ENCODE data around the gene DNAJA2. TPM values are rescaled to one million over a fixed set of nuclear protein-coding genes. Genes with fewer than 3 reads are reported as not detected.
A peak's percentile ranks its signal among the peaks of the same experiment; 100 is the strongest.

The DNAJA2 gene
- total RNA-seq, 2 donors from 2014 or later: 65.1 to 68.2 TPM

DNA sequence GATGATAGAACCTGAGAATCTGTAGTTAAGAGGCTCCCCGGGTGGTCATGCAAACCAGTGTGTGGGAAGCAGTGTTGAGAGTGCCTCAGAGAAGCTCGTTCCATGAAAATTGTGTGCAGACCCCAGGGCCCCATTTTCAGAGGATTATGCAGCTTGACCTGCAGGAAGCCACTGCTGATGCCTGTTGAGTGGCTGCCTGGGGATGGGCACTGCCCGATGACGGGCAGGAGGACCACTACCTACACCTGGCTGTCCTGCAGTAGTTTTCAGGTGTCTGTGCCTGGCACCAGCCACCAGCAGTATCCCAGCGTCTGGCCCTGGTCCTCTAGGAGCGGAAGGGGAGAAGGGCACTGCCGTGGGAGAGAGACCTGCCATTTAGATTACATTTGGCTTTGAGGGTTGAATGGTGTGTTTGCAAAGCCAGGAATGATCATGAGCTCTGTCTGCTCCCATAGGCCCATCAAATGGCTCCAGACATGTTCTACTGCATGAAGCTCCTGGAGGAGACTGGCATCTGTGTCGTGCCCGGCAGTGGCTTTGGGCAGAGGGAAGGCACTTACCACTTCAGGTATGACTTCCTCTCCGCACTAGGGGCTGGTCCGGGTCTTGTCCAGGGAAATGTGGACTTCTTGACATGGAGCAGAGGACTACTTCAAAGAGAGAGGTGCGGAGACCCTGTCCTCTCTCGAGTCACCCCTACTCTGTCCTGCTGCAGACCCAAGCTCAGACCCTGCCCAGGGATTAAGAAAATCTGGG, 46.8 kb downstream of the DNAJA2 start:
- peaks cover 77% of the 10 kb centered on the region for H3K36me3 ChIP-seq (ENCODE audit: control insufficient read depth, insufficient read depth, low read length)
- no peaks in the 10 kb centered on the region for H3K4me1 Mint-ChIP-seq
- WGBS, 2 experiments (ENCODE audit: insufficient coverage in 1 of 2, insufficient read length in 1 of 2): 93 to 96% methylated on average over 12 to 13 of the region's 13 CpGs
- H3K27me3 ChIP-seq (ENCODE audit: control insufficient read depth, insufficient read depth, low read length, poor library complexity, severe bottlenecking): no peaks in the 10 kb centered on the region
- H3K4me3 ChIP-seq (ENCODE audit: low read length): no peak overlapping the region
- H3K9me3 ChIP-seq (ENCODE audit: control insufficient read depth, low read length): no peaks in the 10 kb centered on the region
- H3K27ac ChIP-seq (ENCODE audit: low read depth, low read length): no peak overlapping the region
- peaks cover 64% of the 10 kb centered on the region for H3K36me3 Mint-ChIP-seq (ENCODE audit: low read depth)
- no peaks in the 10 kb centered on the region for H3K4me1 ChIP-seq (ENCODE audit: control insufficient read depth, insufficient read depth, low read length)
- no peak overlapping the region for H3K4me3 Mint-ChIP-seq
- TF ChIP-seq, protein P1, sequence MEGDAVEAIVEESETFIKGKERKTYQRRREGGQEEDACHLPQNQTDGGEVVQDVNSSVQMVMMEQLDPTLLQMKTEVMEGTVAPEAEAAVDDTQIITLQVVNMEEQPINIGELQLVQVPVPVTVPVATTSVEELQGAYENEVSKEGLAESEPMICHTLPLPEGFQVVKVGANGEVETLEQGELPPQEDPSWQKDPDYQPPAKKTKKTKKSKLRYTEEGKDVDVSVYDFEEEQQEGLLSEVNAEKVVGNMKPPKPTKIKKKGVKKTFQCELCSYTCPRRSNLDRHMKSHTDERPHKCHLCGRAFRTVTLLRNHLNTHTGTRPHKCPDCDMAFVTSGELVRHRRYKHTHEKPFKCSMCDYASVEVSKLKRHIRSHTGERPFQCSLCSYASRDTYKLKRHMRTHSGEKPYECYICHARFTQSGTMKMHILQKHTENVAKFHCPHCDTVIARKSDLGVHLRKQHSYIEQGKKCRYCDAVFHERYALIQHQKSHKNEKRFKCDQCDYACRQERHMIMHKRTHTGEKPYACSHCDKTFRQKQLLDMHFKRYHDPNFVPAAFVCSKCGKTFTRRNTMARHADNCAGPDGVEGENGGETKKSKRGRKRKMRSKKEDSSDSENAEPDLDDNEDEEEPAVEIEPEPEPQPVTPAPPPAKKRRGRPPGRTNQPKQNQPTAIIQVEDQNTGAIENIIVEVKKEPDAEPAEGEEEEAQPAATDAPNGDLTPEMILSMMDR (conservative IDR thresholded peaks at IDR 0.05): no peak
- no peaks in the 10 kb centered on the region for H3K9me3 Mint-ChIP-seq
- DNase-seq: peak; percentile 59
- no peaks in the 10 kb centered on the region for H3K27me3 Mint-ChIP-seq (ENCODE audit: insufficient read depth)
- no peak overlapping the region for H3K27ac Mint-ChIP-seq
- H3K9ac ChIP-seq (ENCODE audit: extremely low read depth, low read length, poor library complexity, severe bottlenecking): no peak overlapping the region

DNA sequence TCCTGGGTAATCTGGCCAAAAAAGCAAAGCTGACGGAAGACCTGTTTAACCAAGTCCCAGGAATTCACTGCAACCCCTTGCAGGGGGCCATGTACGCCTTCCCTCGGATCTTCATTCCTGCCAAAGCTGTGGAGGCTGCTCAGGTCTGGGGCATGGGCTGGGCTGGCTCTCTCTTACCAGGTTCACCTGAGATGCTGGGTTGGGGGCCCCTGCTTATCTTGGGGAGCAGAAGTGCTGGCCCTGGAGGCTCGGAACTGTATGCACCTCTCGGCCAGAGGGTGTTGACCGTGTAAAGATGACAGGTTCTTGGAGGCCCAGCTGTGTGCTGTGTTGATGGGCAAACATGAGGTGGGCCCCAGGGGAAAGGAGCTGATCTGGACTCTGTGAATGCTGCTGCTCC, 49.1 kb downstream of the DNAJA2 start:
- H3K4me3 ChIP-seq (ENCODE audit: low read length): no peak overlapping the region
- 92 to 100% methylated on average over 2 to 6 of the region's 6 CpGs for WGBS, 2 experiments (ENCODE audit: insufficient coverage in 1 of 2, insufficient read length in 1 of 2)
- Mint-ChIP-seq H3K36me3 (ENCODE audit: low read depth) (peaks cover 70% of the 10 kb centered on the region), H3K27me3 (ENCODE audit: insufficient read depth) (no peaks in the 10 kb centered on the region), H3K4me1 (no peaks in the 10 kb centered on the region), H3K27ac (no peak overlapping the region), H3K4me3 (no peak overlapping the region), H3K9me3 (no peaks in the 10 kb centered on the region)
- H3K4me1 ChIP-seq (ENCODE audit: control insufficient read depth, insufficient read depth, low read length): no peaks in the 10 kb centered on the region
- TF ChIP-seq, protein P1 (conservative IDR thresholded peaks at IDR 0.05): no peak
- H3K9ac ChIP-seq (ENCODE audit: extremely low read depth, low read length, poor library complexity, severe bottlenecking): no peak overlapping the region
- H3K9me3 ChIP-seq (ENCODE audit: control insufficient read depth, low read length): no peaks in the 10 kb centered on the region
- no peak overlapping the region for H3K27ac ChIP-seq (ENCODE audit: low read depth, low read length)
- peaks cover 78% of the 10 kb centered on the region for H3K36me3 ChIP-seq (ENCODE audit: control insufficient read depth, insufficient read depth, low read length)
- no peaks in the 10 kb centered on the region for H3K27me3 ChIP-seq (ENCODE audit: control insufficient read depth, insufficient read depth, low read length, poor library complexity, severe bottlenecking)
- no peak for DNase-seq

DNA sequence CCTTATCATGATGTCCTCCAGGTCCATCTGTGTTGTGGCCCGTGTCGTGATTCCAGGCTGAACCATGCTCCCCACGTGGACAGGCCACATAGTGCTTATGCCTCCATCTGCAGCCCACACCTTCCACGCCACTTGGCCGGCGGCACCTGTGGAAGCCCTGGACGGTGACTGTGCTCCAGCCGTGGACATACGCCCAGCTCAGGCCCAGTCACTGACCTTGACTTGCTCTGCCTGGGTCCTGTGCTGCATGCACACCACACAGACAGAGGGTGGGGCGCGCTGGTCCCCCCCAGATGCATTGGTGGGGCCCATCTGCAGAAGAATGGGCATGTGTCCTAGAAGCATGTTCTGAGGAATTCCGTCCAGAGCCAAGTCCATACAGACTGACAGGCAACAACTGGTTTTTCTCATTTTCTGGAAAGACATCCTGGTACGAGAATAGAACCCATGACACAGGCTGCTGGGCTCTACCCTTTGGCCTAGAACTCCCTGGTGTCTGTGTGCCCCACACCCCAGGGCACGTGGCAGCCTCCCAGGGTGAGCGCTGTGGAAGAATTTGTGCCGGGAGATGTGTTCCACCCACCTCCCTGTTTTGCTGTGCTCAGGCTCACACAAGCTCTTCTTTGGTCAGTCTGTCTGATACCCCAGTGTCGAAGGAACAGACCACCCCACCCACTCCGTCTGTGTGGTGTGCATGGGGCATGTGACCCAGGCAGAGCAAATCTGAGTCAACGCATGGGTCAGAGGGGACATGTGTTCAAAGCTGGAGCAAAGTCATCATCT, 49.8 kb downstream of the DNAJA2 start:
- Histone ChIP-seq H3K9ac (ENCODE audit: extremely low read depth, low read length, poor library complexity, severe bottlenecking) (no peak overlapping the region), H3K36me3 (ENCODE audit: control insufficient read depth, insufficient read depth, low read length) (peaks cover 78% of the 10 kb centered on the region), H3K27ac (ENCODE audit: low read depth, low read length) (no peak overlapping the region), H3K27me3 (ENCODE audit: control insufficient read depth, insufficient read depth, low read length, poor library complexity, severe bottlenecking) (no peaks in the 10 kb centered on the region), H3K9me3 (ENCODE audit: control insufficient read depth, low read length) (no peaks in the 10 kb centered on the region), H3K4me3 (ENCODE audit: low read length) (no peak overlapping the region), H3K4me1 (ENCODE audit: control insufficient read depth, insufficient read depth, low read length) (no peaks in the 10 kb centered on the region)
- 92 to 96% methylated on average over 17 to 19 of the region's 19 CpGs for WGBS, 2 experiments (ENCODE audit: insufficient coverage in 1 of 2, insufficient read length in 1 of 2)
- Mint-ChIP-seq H3K4me3 (no peak overlapping the region), H3K27me3 (ENCODE audit: insufficient read depth) (no peaks in the 10 kb centered on the region), H3K4me1 (no peaks in the 10 kb centered on the region), H3K9me3 (no peaks in the 10 kb centered on the region), H3K36me3 (ENCODE audit: low read depth) (peaks cover 70% of the 10 kb centered on the region), H3K27ac (no peak overlapping the region)
- DNase-seq: no peak
- TF ChIP-seq, protein P1 (conservative IDR thresholded peaks at IDR 0.05): no peak

Data from endodermal cell (in vitro differentiated cells).